HG02943 (cell line): ENCODE results near the gene ABCC10.
A peak's percentile ranks its signal among the peaks of the same experiment; 100 is the strongest.
"Not testable (repeated sequence)": the region's sequence is repeated elsewhere in the genome, so short reads cannot be mapped to it uniquely, and the experiment has no call there.

Experiments
- ATAC-seq: cut with Tn5 transposase; IDR thresholded peaks from one replicate; pipeline ENCODE4 v1.9.1; 2021; ENCODE audit warnings: mild to moderate bottlenecking, low read depth, moderate library complexity; ENCODE audit not compliant: unreplicated experiment

ABCC10 gene, protein sequence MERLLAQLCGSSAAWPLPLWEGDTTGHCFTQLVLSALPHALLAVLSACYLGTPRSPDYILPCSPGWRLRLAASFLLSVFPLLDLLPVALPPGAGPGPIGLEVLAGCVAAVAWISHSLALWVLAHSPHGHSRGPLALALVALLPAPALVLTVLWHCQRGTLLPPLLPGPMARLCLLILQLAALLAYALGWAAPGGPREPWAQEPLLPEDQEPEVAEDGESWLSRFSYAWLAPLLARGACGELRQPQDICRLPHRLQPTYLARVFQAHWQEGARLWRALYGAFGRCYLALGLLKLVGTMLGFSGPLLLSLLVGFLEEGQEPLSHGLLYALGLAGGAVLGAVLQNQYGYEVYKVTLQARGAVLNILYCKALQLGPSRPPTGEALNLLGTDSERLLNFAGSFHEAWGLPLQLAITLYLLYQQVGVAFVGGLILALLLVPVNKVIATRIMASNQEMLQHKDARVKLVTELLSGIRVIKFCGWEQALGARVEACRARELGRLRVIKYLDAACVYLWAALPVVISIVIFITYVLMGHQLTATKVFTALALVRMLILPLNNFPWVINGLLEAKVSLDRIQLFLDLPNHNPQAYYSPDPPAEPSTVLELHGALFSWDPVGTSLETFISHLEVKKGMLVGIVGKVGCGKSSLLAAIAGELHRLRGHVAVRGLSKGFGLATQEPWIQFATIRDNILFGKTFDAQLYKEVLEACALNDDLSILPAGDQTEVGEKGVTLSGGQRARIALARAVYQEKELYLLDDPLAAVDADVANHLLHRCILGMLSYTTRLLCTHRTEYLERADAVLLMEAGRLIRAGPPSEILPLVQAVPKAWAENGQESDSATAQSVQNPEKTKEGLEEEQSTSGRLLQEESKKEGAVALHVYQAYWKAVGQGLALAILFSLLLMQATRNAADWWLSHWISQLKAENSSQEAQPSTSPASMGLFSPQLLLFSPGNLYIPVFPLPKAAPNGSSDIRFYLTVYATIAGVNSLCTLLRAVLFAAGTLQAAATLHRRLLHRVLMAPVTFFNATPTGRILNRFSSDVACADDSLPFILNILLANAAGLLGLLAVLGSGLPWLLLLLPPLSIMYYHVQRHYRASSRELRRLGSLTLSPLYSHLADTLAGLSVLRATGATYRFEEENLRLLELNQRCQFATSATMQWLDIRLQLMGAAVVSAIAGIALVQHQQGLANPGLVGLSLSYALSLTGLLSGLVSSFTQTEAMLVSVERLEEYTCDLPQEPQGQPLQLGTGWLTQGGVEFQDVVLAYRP (N-terminal part only)

DNA sequence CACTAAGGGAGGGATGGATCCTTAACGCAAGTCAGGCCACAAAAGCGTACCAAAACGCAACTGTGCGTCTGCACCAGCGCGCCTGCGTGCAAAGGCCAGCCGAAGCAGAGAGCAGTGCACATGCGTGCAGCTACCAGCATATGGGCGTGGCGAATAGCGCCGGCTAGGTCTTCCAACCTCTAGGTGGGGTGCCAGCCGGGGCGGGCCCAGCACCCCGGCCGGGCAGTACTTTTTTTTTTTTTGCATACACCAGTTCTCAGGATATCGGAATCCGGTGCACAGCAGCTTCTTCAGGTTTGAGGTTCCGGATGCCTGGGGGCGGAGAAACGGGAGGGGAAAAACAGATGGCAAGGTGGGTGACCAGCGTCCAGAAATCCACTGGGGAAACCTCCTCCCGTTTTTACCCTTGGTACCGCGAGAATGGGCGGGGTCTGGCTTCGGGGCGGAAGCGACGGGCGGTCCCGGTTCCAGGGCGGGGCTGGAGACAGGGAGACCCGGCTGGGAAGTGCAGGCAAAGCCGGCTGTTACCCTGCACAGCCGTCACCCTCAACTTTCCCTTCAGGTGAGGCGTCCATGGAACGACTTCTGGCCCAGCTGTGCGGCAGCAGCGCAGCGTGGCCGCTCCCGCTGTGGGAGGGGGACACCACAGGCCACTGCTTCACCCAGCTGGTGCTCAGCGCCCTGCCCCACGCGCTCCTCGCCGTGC lies at the start of gene ABCC10:
ABCC10 (plus strand) TSS at position 136 of the 706 bp plus-strand sequence; CDS start at position 574, 438 bp downstream.
- peak; percentile 88 for ATAC-seq

DNA sequence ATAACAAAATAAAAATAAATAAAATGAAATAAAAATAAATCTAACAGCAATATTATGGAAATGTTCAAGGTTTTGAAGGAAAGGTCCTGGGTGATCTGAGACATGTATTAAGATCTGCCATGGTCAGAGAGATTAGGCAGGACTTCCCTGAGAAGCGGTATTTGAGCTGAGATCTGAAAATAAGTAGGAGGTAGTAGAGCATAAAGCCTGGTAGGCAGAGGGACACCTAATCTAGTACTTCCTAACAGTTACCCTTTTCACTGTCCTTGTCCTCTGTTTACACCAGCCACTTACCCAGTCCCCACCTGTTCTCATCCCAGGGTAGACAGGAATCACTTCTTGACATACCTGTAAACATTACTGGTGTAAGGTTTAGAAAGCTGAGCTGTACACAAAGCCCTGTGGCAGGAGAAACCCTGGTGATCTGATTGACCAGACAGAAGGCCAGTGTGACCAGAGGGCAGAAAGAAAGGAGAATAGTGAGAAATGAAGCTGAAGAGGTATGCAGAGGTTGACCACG lies 49.6 kb upstream of the ABCC10 start:
- no peak for ATAC-seq

DNA sequence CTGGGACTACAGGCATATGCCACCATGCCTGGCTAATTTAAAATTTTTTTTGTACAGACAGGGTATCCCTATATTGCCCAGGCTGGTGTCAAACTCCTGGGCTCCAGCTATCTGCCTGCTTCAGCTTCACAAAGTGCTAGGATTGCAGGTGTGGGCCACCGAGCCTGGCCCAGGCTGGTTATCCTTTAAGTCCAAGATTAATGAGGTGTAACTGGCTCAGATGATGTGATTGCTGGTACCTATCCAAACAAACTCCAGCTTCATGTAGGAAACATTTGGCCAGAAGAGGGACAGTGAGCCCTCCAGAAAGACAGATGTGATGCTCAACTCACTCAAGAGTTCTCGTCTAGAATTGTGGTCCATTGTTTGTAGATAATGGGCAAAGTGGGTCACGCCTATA lies 48.7 kb upstream of the ABCC10 start:
- no peak for ATAC-seq

DNA sequence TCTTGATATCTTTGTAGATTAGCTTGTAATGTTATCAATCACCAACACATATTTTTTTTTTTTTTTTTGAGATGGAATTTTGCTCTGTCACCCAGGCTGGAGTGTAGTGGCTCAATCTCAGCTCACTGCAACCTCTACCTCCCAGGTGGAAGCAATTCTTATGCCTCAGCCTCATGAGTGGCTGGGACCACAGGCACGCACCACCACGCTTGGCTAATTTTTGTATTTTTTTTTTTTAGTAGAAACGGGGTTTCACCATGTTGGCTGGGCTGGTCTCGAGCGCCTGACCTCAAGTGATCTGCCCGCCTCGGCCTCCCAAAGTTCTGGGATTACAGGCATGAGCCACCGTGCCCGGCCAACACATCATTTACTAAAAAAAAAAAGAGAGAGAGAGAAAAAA lies 46.5 kb upstream of the ABCC10 start:
- ATAC-seq, result not testable (repeated sequence)

DNA sequence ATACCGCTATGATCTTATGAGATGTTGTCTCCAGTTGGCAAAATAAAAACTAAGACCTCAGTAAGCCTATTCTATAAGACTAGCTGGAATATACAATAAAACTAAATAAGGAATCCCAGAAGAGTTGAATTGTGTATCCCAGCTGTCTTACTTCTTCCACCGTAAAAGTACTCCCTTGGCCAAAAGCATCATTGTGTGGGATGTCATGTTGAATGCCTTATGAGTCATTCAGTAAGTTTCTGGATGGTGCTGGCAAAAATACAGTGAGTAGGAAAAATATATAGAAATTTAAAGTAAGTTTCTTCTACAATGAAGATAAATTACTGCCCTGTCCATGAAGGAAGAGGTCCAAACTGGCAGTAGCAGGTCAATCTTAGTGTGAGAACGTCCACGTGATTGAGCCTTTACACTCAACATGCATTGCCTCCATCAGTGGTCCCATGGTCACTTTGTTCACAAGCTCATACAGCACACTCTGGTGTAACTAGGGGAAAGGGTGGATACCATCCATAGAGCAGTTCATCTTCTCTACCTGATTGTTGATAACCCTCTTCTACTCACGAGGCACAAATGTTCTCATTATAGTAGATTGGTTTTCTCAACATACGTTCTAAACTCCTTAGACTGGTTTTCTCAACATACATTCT lies 44.2 kb upstream of the ABCC10 start:
- peak; percentile 25 for ATAC-seq

DNA sequence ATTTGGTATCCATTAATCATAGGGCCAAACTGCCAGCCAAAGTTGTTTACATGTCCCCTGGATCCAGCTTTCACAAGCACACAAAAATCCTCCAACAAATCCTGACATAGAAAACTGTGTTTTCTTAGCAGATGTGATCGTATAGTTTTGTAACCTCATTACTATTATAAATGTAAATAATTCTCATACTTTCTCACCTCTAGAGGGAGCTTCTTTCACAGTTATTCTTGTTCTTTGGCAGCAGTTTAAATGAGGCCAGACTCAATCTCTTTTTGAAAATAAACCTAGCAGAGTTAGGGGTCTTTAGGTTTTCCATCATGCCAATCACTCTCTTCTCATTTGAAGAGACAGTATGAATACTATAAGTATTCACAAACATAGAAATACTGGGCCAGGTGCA lies 40.8 kb upstream of the ABCC10 start:
- ATAC-seq, result no peak

DNA sequence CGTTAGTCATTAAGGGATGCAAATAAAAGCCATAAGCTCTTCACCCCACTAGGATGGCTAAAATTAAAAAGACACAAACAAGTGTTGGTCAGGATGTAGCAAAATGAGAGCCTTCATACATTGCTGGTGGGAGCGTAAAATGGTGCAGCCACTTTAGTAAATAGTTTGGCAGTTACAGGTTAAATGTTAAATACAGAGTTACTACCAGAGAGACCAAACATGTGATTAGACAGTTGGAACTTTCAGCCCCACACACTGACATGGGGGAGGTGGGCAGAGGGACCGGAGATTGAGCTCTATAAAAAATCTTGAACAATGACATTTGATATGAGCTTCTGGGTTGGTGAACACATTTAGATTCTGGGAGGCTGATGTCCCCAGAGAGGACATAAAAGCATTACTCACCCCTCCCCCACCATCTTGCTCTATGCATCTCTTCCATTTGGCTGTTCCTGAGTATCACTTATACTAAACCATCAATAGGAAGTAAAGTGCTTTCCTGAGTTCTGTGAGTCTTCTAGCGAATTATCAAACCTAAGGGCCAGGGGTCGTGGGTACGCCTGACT lies 37.5 kb upstream of the ABCC10 start:
- ATAC-seq, result no peak

DNA sequence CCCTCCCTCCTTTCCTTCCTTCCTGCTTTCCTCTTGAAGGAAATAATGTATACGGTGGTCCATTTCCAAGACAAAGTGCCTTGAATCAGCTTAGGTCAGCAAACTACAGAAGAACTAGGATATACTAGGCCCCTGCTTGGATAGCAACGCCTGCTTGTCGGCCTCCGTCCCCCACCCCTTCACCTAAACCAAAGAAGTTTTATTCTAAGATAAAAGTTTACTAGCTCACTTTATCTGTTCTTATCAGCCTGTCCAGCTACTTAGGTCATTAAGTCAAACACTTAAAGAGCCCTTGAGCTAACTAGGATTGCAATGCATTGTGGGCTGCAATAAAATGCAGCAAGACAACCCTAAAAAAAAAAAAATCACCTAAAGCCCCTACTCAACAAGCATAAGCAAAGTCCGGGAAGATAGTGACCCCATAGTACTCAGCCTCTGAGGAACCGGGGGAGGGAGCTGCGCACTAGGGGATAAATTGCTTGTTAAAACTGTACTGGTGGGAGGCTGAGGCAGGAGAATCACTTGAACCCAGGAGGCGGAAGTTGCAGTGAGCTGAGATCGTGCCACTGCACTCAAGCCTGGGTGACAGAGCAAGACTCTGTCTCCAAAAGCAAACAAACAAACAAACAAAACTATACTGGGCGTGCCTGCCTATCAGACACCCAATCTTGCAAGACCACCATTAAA lies 36.4 kb upstream of the ABCC10 start:
- not testable (repeated sequence) for ATAC-seq

DNA sequence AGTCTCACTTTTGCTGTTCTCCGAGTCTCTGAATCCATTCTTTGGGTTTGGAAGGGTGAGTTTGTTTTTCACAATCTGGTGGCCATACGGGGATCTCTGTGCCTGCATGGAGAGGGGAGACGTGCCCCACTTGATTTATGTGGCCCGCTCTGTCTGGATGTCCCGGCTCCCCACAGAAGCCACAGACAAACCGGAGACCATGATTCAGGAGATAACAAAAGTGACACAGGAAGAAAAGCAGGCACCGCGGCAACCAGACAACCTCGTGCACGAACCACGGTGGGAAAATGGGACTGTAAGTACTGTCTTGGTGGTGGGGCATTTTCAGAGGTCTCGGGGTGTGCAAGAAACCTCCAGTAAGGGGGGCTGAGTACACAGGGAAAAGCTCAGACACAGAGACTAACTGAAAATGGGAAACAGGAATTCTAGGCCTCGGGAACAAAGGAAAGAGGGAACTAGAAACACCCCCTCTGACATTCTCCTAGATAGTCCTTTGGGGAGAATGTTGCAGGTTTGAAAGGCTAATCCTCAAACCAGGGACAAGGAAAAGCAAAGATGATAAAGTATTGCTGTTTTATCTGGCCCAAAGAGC lies 35.8 kb upstream of the ABCC10 start:
- ATAC-seq, result no peak

DNA sequence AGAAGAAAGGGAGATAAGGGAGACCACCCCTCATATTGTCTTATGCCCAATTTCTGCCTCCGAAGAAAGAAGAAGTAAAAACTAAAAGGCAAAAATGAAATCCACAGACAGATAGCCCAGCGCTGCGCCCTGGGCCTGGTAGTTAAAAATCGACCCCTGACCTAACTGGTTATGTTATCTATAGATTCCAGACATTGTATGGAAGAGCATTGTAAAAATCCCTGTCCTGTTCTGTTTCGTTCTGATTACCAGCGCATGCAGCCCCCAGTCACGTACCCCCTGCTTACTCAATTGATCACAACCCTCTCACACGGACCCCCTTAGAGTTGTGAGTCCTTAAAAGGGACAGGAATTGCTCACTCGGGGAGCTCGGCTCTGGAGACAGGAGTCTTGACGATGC lies 34.2 kb upstream of the ABCC10 start:
- not testable (repeated sequence) for ATAC-seq

DNA sequence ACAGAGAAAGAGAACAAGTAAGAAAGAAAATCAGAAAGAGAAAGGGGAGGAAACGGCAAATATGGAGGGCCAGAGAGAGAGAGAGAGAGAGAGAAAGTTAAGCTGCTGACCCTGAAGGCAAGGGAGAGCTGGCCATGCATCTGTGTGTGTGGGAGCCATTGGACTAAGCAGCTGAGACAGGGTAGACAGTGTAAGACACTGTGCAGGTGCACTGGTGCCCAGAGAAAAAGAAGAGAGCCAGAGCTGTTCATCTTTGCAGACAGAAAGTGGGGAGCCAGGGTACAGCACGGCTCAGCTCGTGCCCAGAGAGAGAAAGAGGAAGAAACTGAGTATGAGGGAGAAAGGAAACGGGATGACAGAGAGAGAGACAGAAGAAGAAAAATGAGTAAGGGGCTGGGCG lies 33.7 kb upstream of the ABCC10 start:
- no peak for ATAC-seq

DNA sequence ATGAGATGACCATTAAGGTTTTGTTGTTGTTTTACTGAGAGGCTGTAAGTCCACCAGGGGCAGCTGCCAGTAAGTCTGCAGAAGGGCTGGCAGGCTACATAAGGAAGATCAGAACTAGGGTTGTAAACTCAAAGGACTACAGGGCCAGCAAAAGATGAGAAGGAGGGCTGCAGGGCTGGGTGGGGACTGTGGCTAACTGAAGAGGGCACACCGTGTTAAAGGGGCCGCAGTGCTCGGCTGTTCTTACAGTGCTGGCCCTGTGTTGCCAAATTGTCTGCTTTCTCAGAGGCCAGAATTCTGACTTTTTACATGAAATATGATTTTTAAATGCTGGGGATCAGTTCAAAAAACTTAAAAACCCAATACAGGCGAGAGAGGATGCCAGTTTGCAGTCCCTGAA lies 32.4 kb upstream of the ABCC10 start:
- ATAC-seq, result no peak

DNA sequence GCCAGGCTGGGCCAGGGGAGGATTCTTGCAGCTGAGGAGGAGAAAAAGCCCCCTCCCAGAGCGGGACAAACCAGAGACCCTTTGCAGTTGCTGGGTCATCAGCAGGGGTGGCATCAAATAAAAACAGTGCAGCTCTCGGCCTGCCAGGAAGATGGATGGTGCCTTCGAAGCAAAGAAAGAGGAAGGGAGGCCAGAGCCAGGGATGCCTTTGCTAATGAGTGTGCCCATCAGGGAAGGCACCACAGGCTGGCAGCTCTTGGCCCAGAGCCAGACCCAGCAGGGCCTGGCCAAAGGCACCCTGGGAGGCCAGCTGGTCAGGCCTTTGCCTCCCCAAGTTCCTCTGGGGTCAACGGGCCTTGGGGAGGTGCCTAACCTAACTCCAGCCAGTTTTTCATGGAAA lies 31.6 kb upstream of the ABCC10 start:
- no peak for ATAC-seq

DNA sequence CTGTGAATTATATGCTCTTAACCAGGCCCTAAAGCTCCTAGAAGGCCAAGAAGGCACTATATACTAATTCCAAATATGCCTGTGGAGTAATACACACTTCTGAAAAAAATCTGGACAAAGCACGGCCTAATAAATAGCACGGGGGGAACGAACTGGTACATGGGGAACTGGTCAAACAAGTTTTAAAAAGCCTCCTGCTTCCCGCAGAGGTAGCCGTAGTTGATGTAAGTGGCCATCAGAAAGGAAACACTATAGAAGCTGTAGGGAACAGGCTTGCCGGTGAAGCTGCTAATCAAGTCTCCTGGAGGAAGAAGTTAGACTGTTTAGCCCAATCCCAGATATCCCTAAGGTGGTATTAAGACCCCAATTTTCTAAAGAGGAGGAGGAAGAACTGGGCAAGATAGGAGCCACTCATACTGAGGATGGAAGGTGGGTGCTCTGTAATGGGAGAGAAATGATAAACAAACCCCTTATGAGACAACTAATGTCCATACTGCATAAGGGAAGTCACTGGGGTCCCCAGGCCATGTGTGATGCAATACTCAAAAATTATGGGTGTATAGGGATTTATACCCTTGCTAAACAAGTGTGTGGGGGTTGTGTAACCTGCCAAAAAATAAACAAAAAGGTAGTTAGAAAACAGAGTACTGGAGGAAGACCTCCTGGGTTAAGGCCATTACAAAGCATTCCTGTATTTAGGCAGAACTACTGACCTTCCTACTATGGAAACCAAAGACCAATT lies 30.8 kb upstream of the ABCC10 start:
- ATAC-seq, result no peak

DNA sequence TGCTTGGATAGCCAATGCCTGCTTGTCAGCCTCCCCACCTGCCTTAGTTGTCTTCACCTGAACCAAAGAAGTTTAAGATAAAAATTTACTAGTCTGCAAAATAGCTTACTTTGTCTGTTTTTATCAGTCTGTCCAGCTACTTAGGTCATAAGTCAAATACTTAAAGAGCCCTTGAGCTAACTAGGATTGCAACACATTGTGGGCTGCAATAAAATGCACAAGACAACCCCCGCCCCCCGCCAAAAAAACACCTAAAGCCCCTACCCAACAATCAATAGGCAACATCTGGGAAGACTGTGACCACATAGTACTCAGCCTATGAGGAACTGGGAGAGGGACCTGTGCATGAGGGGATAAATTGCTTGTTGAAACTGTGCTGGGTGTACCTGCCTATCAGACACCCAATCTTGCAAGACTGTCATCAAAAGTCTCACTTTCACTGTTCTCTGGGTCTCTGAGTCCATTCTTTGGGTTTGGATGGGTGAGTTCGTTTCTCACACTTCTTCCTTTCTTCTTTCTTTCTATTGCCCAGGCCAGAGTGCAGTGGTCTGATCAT lies 27.3 kb upstream of the ABCC10 start:
- no peak for ATAC-seq

DNA sequence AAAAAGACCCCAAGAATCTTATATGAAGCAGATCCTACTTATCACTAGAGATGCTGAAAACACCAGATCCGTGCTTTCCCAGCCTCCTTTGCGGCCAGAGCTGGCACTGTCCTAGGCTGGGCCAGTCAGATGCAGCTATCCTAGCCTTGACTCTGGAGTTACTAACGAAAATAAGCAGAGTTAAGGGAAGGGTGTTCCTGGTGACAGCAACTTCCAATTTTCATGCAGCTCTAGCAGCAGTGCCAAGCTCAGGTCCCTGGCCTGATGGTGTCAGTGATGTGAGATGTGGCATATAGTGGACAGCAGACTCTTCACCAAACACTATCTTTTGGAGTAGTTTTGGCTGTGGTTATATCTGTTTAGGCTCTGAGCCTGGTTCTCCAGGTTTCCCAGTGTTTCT lies 25.6 kb upstream of the ABCC10 start:
- no peak for ATAC-seq

DNA sequence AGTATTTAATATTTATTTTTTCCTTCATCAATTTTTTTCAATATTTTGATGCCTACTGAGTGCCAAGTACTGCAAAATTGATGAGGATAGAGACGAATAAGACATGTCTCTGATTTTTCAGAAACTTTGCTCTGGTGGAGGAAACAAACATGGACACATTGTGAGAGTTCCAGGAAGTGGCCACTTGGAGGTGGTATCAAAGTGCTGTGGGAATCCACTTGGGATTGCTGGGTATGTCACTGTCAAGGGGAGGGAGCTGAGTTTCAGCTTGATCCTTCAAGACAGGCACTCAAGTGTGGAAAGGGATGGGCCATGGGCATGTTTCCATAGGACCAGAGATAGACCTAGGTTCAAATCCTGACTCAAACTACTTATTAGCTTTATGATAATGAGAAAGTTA lies 24.5 kb upstream of the ABCC10 start:
- ATAC-seq, result no peak
